ENCODE measurements around the gene IGF2.

IGF2 gene

DNA sequence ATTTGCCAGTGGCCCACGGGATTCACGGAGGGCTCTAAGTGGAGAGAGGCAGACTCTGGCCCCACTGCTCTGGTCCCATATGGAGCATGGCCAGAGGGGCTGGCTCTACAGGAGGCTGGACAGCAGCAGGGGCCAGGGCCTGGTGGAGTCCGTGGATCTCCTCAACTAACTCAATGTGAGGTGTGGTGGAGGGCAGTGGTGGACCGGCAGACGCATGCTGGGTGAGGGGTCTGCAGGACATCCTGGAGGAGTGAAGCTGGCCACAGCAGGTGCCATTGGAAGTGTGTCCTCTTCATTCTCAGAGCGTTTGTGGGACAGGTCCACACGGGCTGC is 15.6 kb downstream of the IGF2 start:
- H3K4me3 ChIP-seq (ENCODE audit: low read depth, low read length), result no peak overlapping the region
- TF ChIP-seq MYC (IDR thresholded peaks at IDR 0.05; ENCODE audit: low read depth, low read length) (no peak), MAX (IDR thresholded peaks at IDR 0.05; ENCODE audit: low read depth, low read length) (no peak), POLR2A (IDR thresholded peaks at IDR 0.05; ENCODE audit: extremely low read depth, insufficient read length) (no peak)
- TF ChIP-seq, protein P1, sequence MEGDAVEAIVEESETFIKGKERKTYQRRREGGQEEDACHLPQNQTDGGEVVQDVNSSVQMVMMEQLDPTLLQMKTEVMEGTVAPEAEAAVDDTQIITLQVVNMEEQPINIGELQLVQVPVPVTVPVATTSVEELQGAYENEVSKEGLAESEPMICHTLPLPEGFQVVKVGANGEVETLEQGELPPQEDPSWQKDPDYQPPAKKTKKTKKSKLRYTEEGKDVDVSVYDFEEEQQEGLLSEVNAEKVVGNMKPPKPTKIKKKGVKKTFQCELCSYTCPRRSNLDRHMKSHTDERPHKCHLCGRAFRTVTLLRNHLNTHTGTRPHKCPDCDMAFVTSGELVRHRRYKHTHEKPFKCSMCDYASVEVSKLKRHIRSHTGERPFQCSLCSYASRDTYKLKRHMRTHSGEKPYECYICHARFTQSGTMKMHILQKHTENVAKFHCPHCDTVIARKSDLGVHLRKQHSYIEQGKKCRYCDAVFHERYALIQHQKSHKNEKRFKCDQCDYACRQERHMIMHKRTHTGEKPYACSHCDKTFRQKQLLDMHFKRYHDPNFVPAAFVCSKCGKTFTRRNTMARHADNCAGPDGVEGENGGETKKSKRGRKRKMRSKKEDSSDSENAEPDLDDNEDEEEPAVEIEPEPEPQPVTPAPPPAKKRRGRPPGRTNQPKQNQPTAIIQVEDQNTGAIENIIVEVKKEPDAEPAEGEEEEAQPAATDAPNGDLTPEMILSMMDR (IDR thresholded peaks at IDR 0.05; ENCODE audit: low read depth, low read length), result no peak
- no peak for DNase-seq (ENCODE audit: low read depth)

- DNase-seq (ENCODE audit: low read depth), result no peak
- TF ChIP-seq POLR2A (IDR thresholded peaks at IDR 0.05; ENCODE audit: extremely low read depth, insufficient read length), result no peak
- no peak for TF ChIP-seq MAX (IDR thresholded peaks at IDR 0.05; ENCODE audit: low read depth, low read length)
- TF ChIP-seq MYC (IDR thresholded peaks at IDR 0.05; ENCODE audit: low read depth, low read length), result no peak
- TF ChIP-seq, protein P1 (IDR thresholded peaks at IDR 0.05; ENCODE audit: low read depth, low read length), result no peak
- H3K4me3 ChIP-seq (ENCODE audit: low read depth, low read length), result no peak overlapping the region
Measured at GRCh38 chr11:2122907-2123627, 16.1 kb downstream of the IGF2 start.

GRCh38 chr11:2122222-2122906 is 16.8 kb downstream of the IGF2 start:
- DNase-seq (ENCODE audit: low read depth), result no peak
- TF ChIP-seq POLR2A (IDR thresholded peaks at IDR 0.05; ENCODE audit: extremely low read depth, insufficient read length) (no peak), MYC (IDR thresholded peaks at IDR 0.05; ENCODE audit: low read depth, low read length) (no peak), MAX (IDR thresholded peaks at IDR 0.05; ENCODE audit: low read depth, low read length) (no peak)
- TF ChIP-seq, protein P1 (IDR thresholded peaks at IDR 0.05; ENCODE audit: low read depth, low read length), result no peak
- no peak overlapping the region for H3K4me3 ChIP-seq (ENCODE audit: low read depth, low read length)

DNA sequence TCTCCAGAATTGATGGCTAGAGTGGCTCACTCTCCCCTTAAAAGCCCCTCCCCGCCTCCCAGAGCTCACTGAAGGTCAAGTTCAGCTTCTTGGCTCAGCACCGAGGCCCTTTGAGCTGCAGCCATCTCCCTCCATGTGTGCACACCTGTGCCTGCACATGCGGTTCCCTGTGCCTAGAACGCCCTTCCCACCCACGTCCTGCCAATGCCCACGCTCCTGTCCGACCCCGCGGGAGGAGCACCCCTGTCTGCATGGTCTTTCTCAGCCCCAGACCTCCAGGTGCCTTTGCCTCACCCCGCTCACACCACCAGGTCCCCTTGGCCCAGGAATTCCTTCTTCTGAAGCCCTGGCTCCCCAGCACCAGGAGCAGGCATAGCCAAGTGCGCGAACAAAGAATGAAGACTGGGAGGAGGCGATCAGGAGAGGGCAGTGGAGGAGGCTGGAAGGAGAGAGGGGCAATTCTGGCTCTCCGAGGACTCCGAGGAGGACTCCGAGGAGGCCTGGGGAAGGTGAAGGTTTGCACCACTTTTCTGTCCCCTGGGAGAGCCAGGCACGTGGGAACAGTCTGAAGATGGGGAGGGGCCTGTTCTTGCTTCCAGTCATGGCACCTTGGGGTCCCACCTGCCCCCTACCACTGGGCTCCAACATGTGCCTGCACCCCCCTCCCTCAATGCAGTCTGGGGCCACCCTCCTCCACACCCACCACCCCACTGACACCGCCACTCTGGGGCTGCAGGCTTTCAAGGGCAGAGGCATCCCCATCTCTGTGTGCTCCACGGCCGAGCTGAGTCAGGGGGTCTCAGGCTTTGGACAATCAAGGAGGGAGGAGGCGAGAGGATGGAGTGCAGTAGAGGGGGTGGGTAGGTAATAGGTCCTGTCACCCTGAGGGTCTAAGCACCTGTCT is 17.7 kb downstream of the IGF2 start:
- no peak for DNase-seq (ENCODE audit: low read depth)
- H3K4me3 ChIP-seq (ENCODE audit: low read depth, low read length), result no peak overlapping the region
- TF ChIP-seq MAX (IDR thresholded peaks at IDR 0.05; ENCODE audit: low read depth, low read length), result no peak
- no peak for TF ChIP-seq MYC (IDR thresholded peaks at IDR 0.05; ENCODE audit: low read depth, low read length)
- TF ChIP-seq POLR2A (IDR thresholded peaks at IDR 0.05; ENCODE audit: extremely low read depth, insufficient read length), result no peak
- TF ChIP-seq, protein P1 (IDR thresholded peaks at IDR 0.05; ENCODE audit: low read depth, low read length), result no peak

GRCh38 chr11:2120359-2121100 is 18.7 kb downstream of the IGF2 start:
- TF ChIP-seq MAX (IDR thresholded peaks at IDR 0.05; ENCODE audit: low read depth, low read length), result no peak
- no peak for DNase-seq (ENCODE audit: low read depth)
- H3K4me3 ChIP-seq (ENCODE audit: low read depth, low read length), result no peak overlapping the region
